ENCODE measurements around the gene ACER3. TPM values are rescaled to one million over a fixed set of nuclear protein-coding genes. Genes with fewer than 3 reads are reported as not detected.

Gene ACER3
- polyA plus RNA-seq, 1 experiment = 11.2 TPM

GRCh38 chr11:76885390-76886097 is 24.8 kb downstream of the ACER3 start:
- H3K27ac ChIP-seq (ENCODE audit: low read depth, low read length) = no peak overlapping the region
- no peaks in the 10 kb centered on the region for H3K27me3 ChIP-seq (ENCODE audit: control insufficient read depth, insufficient read depth, low read length)
- POLR2A ChIA-PET = no interaction called here
- H3K4me3 ChIP-seq (ENCODE audit: low read depth, low read length) = no peak overlapping the region
- no peaks in the 10 kb centered on the region for H3K9me3 ChIP-seq (ENCODE audit: control insufficient read depth, insufficient read depth, low read length)
- no peak for DNase-seq (ENCODE audit: low read depth, low spot score)
- no peak for TF ChIP-seq CTCF (IDR thresholded peaks at IDR 0.05; ENCODE audit: low read depth, low read length)
- CTCF ChIA-PET = interaction anchor here (0.6 kb wide), 1 partner anchor 34 kb away, joined by 3 read pairs; no protein-coding TSS in a partner anchor

GRCh38 chr11:76888989-76889388 is 28.3 kb downstream of the ACER3 start:
- no peaks in the 10 kb centered on the region for H3K9me3 ChIP-seq (ENCODE audit: control insufficient read depth, insufficient read depth, low read length)
- no peaks in the 10 kb centered on the region for H3K27me3 ChIP-seq (ENCODE audit: control insufficient read depth, insufficient read depth, low read length)
- POLR2A ChIA-PET = no interaction called here
- DNase-seq (ENCODE audit: low read depth, low spot score) = no peak
- H3K4me3 ChIP-seq (ENCODE audit: low read depth, low read length) = no peak overlapping the region
- TF ChIP-seq CTCF (IDR thresholded peaks at IDR 0.05; ENCODE audit: low read depth, low read length) = no peak
- no peak overlapping the region for H3K27ac ChIP-seq (ENCODE audit: low read depth, low read length)
- CTCF ChIA-PET = interaction anchor here (0.6 to 3.6 kb wide), 4 partner anchors 18 to 82 kb away, joined by 3 to 23 read pairs (median 10); no protein-coding TSS in a partner anchor

GRCh38 chr11:76889411-76889975 is 28.8 kb downstream of the ACER3 start:
- H3K27ac ChIP-seq (ENCODE audit: low read depth, low read length) = no peak overlapping the region
- POLR2A ChIA-PET = no interaction called here
- CTCF ChIA-PET = interaction anchor here (0.6 to 3.6 kb wide), 3 partner anchors 18 to 31 kb away, joined by 3 to 23 read pairs (median 15); no protein-coding TSS in a partner anchor
- TF ChIP-seq CTCF (IDR thresholded peaks at IDR 0.05; ENCODE audit: low read depth, low read length) = no peak
- H3K27me3 ChIP-seq (ENCODE audit: control insufficient read depth, insufficient read depth, low read length) = no peaks in the 10 kb centered on the region
- no peak overlapping the region for H3K4me3 ChIP-seq (ENCODE audit: low read depth, low read length)
- no peaks in the 10 kb centered on the region for H3K9me3 ChIP-seq (ENCODE audit: control insufficient read depth, insufficient read depth, low read length)
- no peak for DNase-seq (ENCODE audit: low read depth, low spot score)

GRCh38 chr11:76890329-76890728 is 29.6 kb downstream of the ACER3 start:
- ChIA-PET POLR2A (no interaction called here), CTCF (interaction anchor here (0.7 to 1.3 kb wide), 2 partner anchors 28 to 30 kb away, joined by 3 to 4 read pairs; no protein-coding TSS in a partner anchor)
- TF ChIP-seq CTCF (IDR thresholded peaks at IDR 0.05; ENCODE audit: low read depth, low read length) = no peak
- no peak overlapping the region for H3K4me3 ChIP-seq (ENCODE audit: low read depth, low read length)
- H3K9me3 ChIP-seq (ENCODE audit: control insufficient read depth, insufficient read depth, low read length) = no peaks in the 10 kb centered on the region
- H3K27me3 ChIP-seq (ENCODE audit: control insufficient read depth, insufficient read depth, low read length) = no peaks in the 10 kb centered on the region
- no peak overlapping the region for H3K27ac ChIP-seq (ENCODE audit: low read depth, low read length)
- DNase-seq (ENCODE audit: low read depth, low spot score) = no peak

GRCh38 chr11:76891285-76891684 is 30.6 kb downstream of the ACER3 start:
- CTCF ChIA-PET = interaction anchor here (1.0 to 5.5 kb wide), 2 partner anchors 28 to 73 kb away, joined by 3 to 48 read pairs; no protein-coding TSS in a partner anchor
- no peaks in the 10 kb centered on the region for H3K27me3 ChIP-seq (ENCODE audit: control insufficient read depth, insufficient read depth, low read length)

More at GRCh38 chr11:76891285-76891684, 30.6 kb downstream of the ACER3 start:
- H3K4me3 ChIP-seq (ENCODE audit: low read depth, low read length) = no peak overlapping the region
- no peak overlapping the region for H3K27ac ChIP-seq (ENCODE audit: low read depth, low read length)
- no peaks in the 10 kb centered on the region for H3K9me3 ChIP-seq (ENCODE audit: control insufficient read depth, insufficient read depth, low read length)
- POLR2A ChIA-PET = no interaction called here
- TF ChIP-seq CTCF (IDR thresholded peaks at IDR 0.05; ENCODE audit: low read depth, low read length) = no peak
- no peak for DNase-seq (ENCODE audit: low read depth, low spot score)
